Loucy (cell line): ENCODE data around the gene PPP1R12B.
"Not testable (repeated sequence)": the region's sequence is repeated elsewhere in the genome, so short reads cannot be mapped to it uniquely, and the experiment has no call there.

Experiments
- CTCF ChIP-seq: fragments of 200-600 bp; sonication (generic); conservative IDR thresholded peaks from 2 replicates; pipeline ENCODE4 v1.5.1; 2014; ENCODE audit warnings: mild to moderate bottlenecking, antibody characterized with exemption, low read length
- EZH2phosphoT487 ChIP-seq: fragments of 200-600 bp; IDR thresholded peaks from 2 replicates; pipeline ENCODE4 v1.6.1; 2018; ENCODE audit warnings: antibody characterized with exemption, mild to moderate bottlenecking, moderate library complexity, borderline replicate concordance

- TF ChIP-seq CTCF, EZH2phosphoT487: not testable (repeated sequence)
Measured at GRCh38 chr1:202508863-202509262, 160.4 kb downstream of the PPP1R12B start.
